OCI-LY3 (cell line): ENCODE measurements around the gene KHDC4.

ENCODE experiments used
- EZH2phosphoT487 ChIP-seq: fragments of 200-600 bp; shearing (Covaris generic); IDR thresholded peaks from 2 replicates; pipeline ENCODE4 v1.6.1; 2018; ENCODE audit warnings: antibody characterized with exemption, mixed run types, low read depth
- TF ChIP-seq, protein P1 (sequence below): fragments of 200-600, 300-600 bp; sonication (generic); IDR thresholded peaks from 2 replicates; pipeline ENCODE4 v1.5.1; 2014; ENCODE audit warnings: antibody characterized with exemption, low read length, low read depth

DNA sequence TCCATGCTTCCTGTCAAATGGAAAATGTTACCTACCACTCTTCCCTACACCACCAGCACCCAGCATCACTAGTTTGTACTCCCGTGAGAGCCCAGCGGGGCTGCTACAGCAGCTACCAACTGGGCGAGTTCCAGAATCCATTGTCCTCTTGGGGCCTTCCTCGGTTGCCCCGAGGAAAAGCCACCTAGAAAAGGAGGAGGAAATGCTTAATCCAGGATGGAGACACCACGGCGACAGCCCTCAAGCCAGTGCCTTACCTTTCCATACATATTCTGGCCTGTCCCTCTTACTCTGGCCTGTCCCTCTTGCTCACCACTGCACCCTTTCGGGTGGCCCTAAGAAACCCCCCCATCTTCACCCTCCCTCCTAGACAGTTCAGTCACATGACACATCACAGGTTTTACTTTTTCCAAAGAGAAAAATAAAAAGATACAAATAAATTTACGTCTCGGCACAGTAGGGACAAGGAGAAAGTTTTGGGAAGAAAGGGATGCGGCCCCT is 23.5 kb downstream of the KHDC4 start:
- TF ChIP-seq, protein P1, sequence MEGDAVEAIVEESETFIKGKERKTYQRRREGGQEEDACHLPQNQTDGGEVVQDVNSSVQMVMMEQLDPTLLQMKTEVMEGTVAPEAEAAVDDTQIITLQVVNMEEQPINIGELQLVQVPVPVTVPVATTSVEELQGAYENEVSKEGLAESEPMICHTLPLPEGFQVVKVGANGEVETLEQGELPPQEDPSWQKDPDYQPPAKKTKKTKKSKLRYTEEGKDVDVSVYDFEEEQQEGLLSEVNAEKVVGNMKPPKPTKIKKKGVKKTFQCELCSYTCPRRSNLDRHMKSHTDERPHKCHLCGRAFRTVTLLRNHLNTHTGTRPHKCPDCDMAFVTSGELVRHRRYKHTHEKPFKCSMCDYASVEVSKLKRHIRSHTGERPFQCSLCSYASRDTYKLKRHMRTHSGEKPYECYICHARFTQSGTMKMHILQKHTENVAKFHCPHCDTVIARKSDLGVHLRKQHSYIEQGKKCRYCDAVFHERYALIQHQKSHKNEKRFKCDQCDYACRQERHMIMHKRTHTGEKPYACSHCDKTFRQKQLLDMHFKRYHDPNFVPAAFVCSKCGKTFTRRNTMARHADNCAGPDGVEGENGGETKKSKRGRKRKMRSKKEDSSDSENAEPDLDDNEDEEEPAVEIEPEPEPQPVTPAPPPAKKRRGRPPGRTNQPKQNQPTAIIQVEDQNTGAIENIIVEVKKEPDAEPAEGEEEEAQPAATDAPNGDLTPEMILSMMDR, result no peak
- TF ChIP-seq EZH2phosphoT487, result no peak
